ENCODE data around the gene DNAH8. TPM values are rescaled to one million over a fixed set of nuclear protein-coding genes. Genes with fewer than 3 reads are reported as not detected.

DNAH8 gene
- total RNA-seq, 1 donor from 2014 or later, result not detected

DNA sequence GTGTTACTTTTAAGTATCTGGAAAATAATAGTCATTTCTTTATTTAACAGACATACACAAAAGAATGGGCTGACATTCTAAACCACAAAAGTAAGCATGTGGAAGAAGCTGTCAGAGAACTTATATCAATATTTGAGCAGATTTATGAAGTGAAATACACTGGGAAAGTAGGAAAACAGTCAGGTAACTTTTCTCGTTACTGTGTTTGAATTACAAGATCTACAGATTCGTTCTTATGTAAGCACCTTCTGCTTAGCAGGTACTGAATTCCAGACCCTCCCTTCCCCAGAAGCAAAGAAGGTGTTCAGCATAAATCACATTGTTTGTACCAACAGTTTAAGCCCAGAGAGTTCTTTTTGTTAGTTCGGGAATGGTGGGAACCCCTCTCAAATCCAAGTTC is 88.0 kb downstream of the DNAH8 start:
- no peak overlapping the region for H3K4me3 ChIP-seq (ENCODE audit: insufficient read depth, low read depth, low read length)
- H3K27me3 Mint-ChIP-seq (ENCODE audit: low read depth, unreplicated experiment), result peaks cover 24% of the 10 kb centered on the region
- H3K4me1 ChIP-seq (ENCODE audit: insufficient read depth, low read length), result no peaks in the 10 kb centered on the region
- no peak for DNase-seq (ENCODE audit: low read depth)
- FAIRE-seq, result no peak
- H3K36me3 Mint-ChIP-seq (ENCODE audit: low read depth, unreplicated experiment), result no peaks in the 10 kb centered on the region
- H3K9me3 Mint-ChIP-seq (ENCODE audit: unreplicated experiment), result peaks cover 3% of the 10 kb centered on the region
- H3K4me3 Mint-ChIP-seq (ENCODE audit: unreplicated experiment), result no peak overlapping the region
- no peak overlapping the region for H3K27ac Mint-ChIP-seq (ENCODE audit: unreplicated experiment)
- H4K20me1 ChIP-seq (ENCODE audit: insufficient read depth, low read length), result no peaks in the 10 kb centered on the region
- no peak overlapping the region for H3K27ac ChIP-seq (ENCODE audit: low read depth, low read length)
- TF ChIP-seq EZH2 (IDR thresholded peaks at IDR 0.05; ENCODE audit: insufficient read depth, low read length), result no peak
- TF ChIP-seq, protein P1, sequence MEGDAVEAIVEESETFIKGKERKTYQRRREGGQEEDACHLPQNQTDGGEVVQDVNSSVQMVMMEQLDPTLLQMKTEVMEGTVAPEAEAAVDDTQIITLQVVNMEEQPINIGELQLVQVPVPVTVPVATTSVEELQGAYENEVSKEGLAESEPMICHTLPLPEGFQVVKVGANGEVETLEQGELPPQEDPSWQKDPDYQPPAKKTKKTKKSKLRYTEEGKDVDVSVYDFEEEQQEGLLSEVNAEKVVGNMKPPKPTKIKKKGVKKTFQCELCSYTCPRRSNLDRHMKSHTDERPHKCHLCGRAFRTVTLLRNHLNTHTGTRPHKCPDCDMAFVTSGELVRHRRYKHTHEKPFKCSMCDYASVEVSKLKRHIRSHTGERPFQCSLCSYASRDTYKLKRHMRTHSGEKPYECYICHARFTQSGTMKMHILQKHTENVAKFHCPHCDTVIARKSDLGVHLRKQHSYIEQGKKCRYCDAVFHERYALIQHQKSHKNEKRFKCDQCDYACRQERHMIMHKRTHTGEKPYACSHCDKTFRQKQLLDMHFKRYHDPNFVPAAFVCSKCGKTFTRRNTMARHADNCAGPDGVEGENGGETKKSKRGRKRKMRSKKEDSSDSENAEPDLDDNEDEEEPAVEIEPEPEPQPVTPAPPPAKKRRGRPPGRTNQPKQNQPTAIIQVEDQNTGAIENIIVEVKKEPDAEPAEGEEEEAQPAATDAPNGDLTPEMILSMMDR (IDR thresholded peaks at IDR 0.05; ENCODE audit: insufficient read depth, low read depth, low read length), result no peak
- no peak overlapping the region for H3K9ac ChIP-seq (ENCODE audit: low read length)
- no peak overlapping the region for H2AFZ ChIP-seq (ENCODE audit: low read depth, low read length)
- H3K9me3 ChIP-seq (ENCODE audit: insufficient read depth, low read depth, low read length), result no peaks in the 10 kb centered on the region
- H3K4me2 ChIP-seq (ENCODE audit: low read length), result no peak overlapping the region
- peaks cover 7% of the 10 kb centered on the region for H3K27me3 ChIP-seq (ENCODE audit: insufficient read depth, low read length)
- H3K4me1 Mint-ChIP-seq (ENCODE audit: low read depth, unreplicated experiment), result no peaks in the 10 kb centered on the region
- no peaks in the 10 kb centered on the region for H3K36me3 ChIP-seq (ENCODE audit: insufficient read depth, low read length)
- H3K79me2 ChIP-seq (ENCODE audit: insufficient read depth, low read length), result no peaks in the 10 kb centered on the region

DNA sequence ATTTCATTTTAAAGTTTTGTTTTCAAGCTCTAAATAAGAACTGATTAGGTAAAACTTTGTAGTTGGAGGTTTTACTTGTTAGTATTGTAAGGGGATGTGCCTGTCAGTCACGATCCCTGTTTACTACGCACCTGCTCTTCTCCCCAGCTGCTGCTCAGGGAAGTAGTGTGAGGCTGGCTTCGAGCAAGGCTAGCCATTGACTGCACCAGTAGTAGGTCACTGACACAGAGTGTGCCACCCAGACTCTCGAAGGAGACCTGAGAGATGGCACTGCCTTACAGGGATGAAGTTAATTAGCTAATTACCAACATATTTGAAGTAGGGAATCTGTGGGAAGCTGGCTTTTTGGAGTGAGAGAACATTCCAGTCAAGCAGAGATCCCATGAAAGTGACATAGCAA is 89.2 kb downstream of the DNAH8 start:
- H3K4me3 ChIP-seq (ENCODE audit: insufficient read depth, low read depth, low read length), result no peak overlapping the region
- no peaks in the 10 kb centered on the region for H3K36me3 ChIP-seq (ENCODE audit: insufficient read depth, low read length)
- H3K27ac ChIP-seq (ENCODE audit: low read depth, low read length), result no peak overlapping the region
- Mint-ChIP-seq H3K9me3 (ENCODE audit: unreplicated experiment) (peaks cover 3% of the 10 kb centered on the region), H3K4me1 (ENCODE audit: low read depth, unreplicated experiment) (no peaks in the 10 kb centered on the region), H3K27me3 (ENCODE audit: low read depth, unreplicated experiment) (peaks cover 22% of the 10 kb centered on the region), H3K36me3 (ENCODE audit: low read depth, unreplicated experiment) (no peaks in the 10 kb centered on the region), H3K4me3 (ENCODE audit: unreplicated experiment) (no peak overlapping the region), H3K27ac (ENCODE audit: unreplicated experiment) (no peak overlapping the region)
- FAIRE-seq, result no peak
- H3K79me2 ChIP-seq (ENCODE audit: insufficient read depth, low read length), result no peaks in the 10 kb centered on the region
- no peaks in the 10 kb centered on the region for H3K4me1 ChIP-seq (ENCODE audit: insufficient read depth, low read length)
- TF ChIP-seq, protein P1 (IDR thresholded peaks at IDR 0.05; ENCODE audit: insufficient read depth, low read depth, low read length), result no peak
- no peak for TF ChIP-seq EZH2 (IDR thresholded peaks at IDR 0.05; ENCODE audit: insufficient read depth, low read length)
- no peaks in the 10 kb centered on the region for H3K9me3 ChIP-seq (ENCODE audit: insufficient read depth, low read depth, low read length)
- H2AFZ ChIP-seq (ENCODE audit: low read depth, low read length), result no peak overlapping the region
- DNase-seq (ENCODE audit: low read depth), result no peak
- peaks cover 7% of the 10 kb centered on the region for H3K27me3 ChIP-seq (ENCODE audit: insufficient read depth, low read length)
- no peak overlapping the region for H3K4me2 ChIP-seq (ENCODE audit: low read length)
- no peaks in the 10 kb centered on the region for H4K20me1 ChIP-seq (ENCODE audit: insufficient read depth, low read length)
- H3K9ac ChIP-seq (ENCODE audit: low read length), result no peak overlapping the region

DNA sequence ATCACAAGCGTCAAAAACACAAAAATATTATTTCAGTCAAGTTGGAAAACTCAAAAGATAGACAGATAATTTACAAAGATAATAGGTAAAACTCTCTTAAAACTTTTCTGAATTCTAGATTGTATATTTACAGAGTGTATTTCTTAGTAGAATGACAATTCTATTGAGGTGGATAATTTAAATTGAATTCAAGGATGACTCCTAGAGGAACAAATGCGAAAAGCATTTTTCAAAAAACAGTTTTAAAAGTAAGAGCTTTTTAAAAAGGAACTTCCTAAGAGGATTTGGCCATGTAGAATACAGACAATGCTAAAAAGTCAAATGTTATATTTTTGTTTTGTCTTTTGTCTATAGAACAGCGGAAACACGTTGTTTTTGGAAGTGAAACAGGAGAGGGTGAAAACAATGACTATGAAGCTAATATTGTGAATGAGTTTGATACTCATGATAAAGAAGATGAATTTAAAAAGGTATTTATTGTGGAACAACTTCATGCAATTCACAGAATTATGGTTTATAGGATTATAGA is 90.1 kb downstream of the DNAH8 start:
- no peak overlapping the region for H3K4me3 ChIP-seq (ENCODE audit: insufficient read depth, low read depth, low read length)
- Mint-ChIP-seq H3K4me3 (ENCODE audit: unreplicated experiment) (no peak overlapping the region), H3K9me3 (ENCODE audit: unreplicated experiment) (peaks cover 3% of the 10 kb centered on the region), H3K27me3 (ENCODE audit: low read depth, unreplicated experiment) (peaks cover 18% of the 10 kb centered on the region), H3K4me1 (ENCODE audit: low read depth, unreplicated experiment) (no peaks in the 10 kb centered on the region), H3K27ac (ENCODE audit: unreplicated experiment) (no peak overlapping the region), H3K36me3 (ENCODE audit: low read depth, unreplicated experiment) (no peaks in the 10 kb centered on the region)
- H3K9me3 ChIP-seq (ENCODE audit: insufficient read depth, low read depth, low read length), result no peaks in the 10 kb centered on the region
- no peak for TF ChIP-seq EZH2 (IDR thresholded peaks at IDR 0.05; ENCODE audit: insufficient read depth, low read length)
- TF ChIP-seq, protein P1 (IDR thresholded peaks at IDR 0.05; ENCODE audit: insufficient read depth, low read depth, low read length), result no peak
- DNase-seq (ENCODE audit: low read depth) (no peak), FAIRE-seq (no peak)
- no peaks in the 10 kb centered on the region for H3K4me1 ChIP-seq (ENCODE audit: insufficient read depth, low read length)
- H3K27me3 ChIP-seq (ENCODE audit: insufficient read depth, low read length), result peaks cover 7% of the 10 kb centered on the region
- H3K36me3 ChIP-seq (ENCODE audit: insufficient read depth, low read length), result no peaks in the 10 kb centered on the region
- H3K9ac ChIP-seq (ENCODE audit: low read length), result no peak overlapping the region
- H3K4me2 ChIP-seq (ENCODE audit: low read length), result no peak overlapping the region
- no peaks in the 10 kb centered on the region for H3K79me2 ChIP-seq (ENCODE audit: insufficient read depth, low read length)
- no peaks in the 10 kb centered on the region for H4K20me1 ChIP-seq (ENCODE audit: insufficient read depth, low read length)
- H2AFZ ChIP-seq (ENCODE audit: low read depth, low read length), result no peak overlapping the region
- no peak overlapping the region for H3K27ac ChIP-seq (ENCODE audit: low read depth, low read length)
